Left renal cortex interstitium (tissue), 4 donors: Measurements from ENCODE around the gene BCL11B. TPM values are rescaled to one million over a fixed set of nuclear protein-coding genes. Genes with fewer than 3 reads are reported as not detected.

ENCODE experiments used
- DNase-seq, 4 donors: peaks; one replicate each; pipeline ENCODE4 v3.0.0-alpha.2; 2013; ENCODE audit warnings: low read depth in 4 of 4, low spot score in 2 of 4, missing footprints in 1 of 4
- polyA plus RNA-seq, 4 donors: library from polyadenylated mRNA; unstranded; fragments of 120-200 nt; gene quantifications; one replicate each; pipeline ENCODE4 v1.2.1, GENCODE V29; 2013; ENCODE audit not compliant: insufficient read length in 4 of 4

The BCL11B gene
- polyA plus RNA-seq, 4 donors = 1.7 to 2.9 (median 2.4) TPM

- no peak for DNase-seq
These were observed 98.9 kb downstream of the BCL11B start for GRCh38 chr14:99173086-99173485.

- no peak for DNase-seq
These were observed 100.6 kb downstream of the BCL11B start for GRCh38 chr14:99171396-99171795.

GRCh38 chr14:99169776-99170356, 102.1 kb downstream of the BCL11B start:
- DNase-seq = no peak

- DNase-seq = no peak
These were observed 103.7 kb downstream of the BCL11B start for GRCh38 chr14:99168330-99168729.

- no peak for DNase-seq
These were observed 105.5 kb downstream of the BCL11B start for GRCh38 chr14:99166506-99166905.

GRCh38 chr14:99164712-99165111, 107.3 kb downstream of the BCL11B start:
- DNase-seq = no peak

- DNase-seq = no peak
These were observed 108.6 kb downstream of the BCL11B start for GRCh38 chr14:99163446-99163845.

GRCh38 chr14:99159341-99160340, 112.4 kb downstream of the BCL11B start:
- no peak for DNase-seq

GRCh38 chr14:99158646-99159165, 113.3 kb downstream of the BCL11B start:
- no peak for DNase-seq

GRCh38 chr14:99158150-99158549, 113.8 kb downstream of the BCL11B start:
- no peak for DNase-seq

- DNase-seq = no peak
These were observed 114.3 kb downstream of the BCL11B start for GRCh38 chr14:99157676-99158075.

GRCh38 chr14:99157246-99157645, 114.8 kb downstream of the BCL11B start:
- no peak for DNase-seq

GRCh38 chr14:99156814-99157213, 115.2 kb downstream of the BCL11B start:
- DNase-seq = no peak

GRCh38 chr14:99156090-99156425, 115.9 kb downstream of the BCL11B start:
- no peak for DNase-seq

- no peak for DNase-seq
These were observed 116.6 kb downstream of the BCL11B start for GRCh38 chr14:99155173-99156089.

- DNase-seq = no peak
These were observed 121.8 kb downstream of the BCL11B start for GRCh38 chr14:99150236-99150635.

GRCh38 chr14:99148861-99149610, 123.0 kb downstream of the BCL11B start:
- DNase-seq = no peak

GRCh38 chr14:99148131-99148530, 123.9 kb downstream of the BCL11B start:
- no peak for DNase-seq

GRCh38 chr14:99147366-99147740, 124.6 kb downstream of the BCL11B start:
- no peak for DNase-seq
